Measurements from ENCODE around the gene ARSG. TPM values are rescaled to one million over a fixed set of nuclear protein-coding genes. Genes with fewer than 3 reads are reported as not detected.

ARSG gene
- polyA plus RNA-seq, 1 of the 3 experiments (the other 2 are of a cell fraction): 0.41 TPM

DNA sequence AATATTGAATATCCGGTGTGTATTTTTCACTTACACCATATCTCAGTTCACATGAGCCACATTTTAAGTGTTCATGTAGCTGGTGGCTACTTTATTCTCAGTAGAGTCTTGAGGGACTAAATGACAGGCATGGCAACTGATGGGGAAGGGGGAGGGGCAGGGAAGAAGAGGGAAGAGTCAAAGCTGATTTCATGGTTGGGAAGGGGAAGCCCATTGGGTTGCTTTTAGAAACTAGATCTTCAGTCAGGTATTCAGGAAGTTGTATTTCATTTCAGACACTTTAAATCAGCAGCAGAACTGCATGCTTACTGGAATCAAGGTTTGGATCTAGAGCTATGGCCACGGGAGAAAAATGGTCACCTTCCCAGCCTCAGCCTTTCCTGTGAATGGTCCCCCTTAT is 168.9 kb downstream of the ARSG start (continued):
- TF ChIP-seq, protein P1, sequence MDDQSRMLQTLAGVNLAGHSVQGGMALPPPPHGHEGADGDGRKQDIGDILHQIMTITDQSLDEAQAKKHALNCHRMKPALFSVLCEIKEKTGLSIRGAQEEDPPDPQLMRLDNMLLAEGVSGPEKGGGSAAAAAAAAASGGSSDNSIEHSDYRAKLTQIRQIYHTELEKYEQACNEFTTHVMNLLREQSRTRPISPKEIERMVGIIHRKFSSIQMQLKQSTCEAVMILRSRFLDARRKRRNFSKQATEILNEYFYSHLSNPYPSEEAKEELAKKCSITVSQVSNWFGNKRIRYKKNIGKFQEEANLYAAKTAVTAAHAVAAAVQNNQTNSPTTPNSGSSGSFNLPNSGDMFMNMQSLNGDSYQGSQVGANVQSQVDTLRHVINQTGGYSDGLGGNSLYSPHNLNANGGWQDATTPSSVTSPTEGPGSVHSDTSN (IDR thresholded peaks at IDR 0.05): no peak
- TF ChIP-seq, protein P2, sequence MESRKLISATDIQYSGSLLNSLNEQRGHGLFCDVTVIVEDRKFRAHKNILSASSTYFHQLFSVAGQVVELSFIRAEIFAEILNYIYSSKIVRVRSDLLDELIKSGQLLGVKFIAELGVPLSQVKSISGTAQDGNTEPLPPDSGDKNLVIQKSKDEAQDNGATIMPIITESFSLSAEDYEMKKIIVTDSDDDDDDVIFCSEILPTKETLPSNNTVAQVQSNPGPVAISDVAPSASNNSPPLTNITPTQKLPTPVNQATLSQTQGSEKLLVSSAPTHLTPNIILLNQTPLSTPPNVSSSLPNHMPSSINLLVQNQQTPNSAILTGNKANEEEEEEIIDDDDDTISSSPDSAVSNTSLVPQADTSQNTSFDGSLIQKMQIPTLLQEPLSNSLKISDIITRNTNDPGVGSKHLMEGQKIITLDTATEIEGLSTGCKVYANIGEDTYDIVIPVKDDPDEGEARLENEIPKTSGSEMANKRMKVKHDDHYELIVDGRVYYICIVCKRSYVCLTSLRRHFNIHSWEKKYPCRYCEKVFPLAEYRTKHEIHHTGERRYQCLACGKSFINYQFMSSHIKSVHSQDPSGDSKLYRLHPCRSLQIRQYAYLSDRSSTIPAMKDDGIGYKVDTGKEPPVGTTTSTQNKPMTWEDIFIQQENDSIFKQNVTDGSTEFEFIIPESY (IDR thresholded peaks at IDR 0.05; ENCODE audit: borderline replicate concordance, low read depth): no peak
- TF ChIP-seq NRF1 (IDR thresholded peaks at IDR 0.05; ENCODE audit: low read depth, low read length): no peak

DNA sequence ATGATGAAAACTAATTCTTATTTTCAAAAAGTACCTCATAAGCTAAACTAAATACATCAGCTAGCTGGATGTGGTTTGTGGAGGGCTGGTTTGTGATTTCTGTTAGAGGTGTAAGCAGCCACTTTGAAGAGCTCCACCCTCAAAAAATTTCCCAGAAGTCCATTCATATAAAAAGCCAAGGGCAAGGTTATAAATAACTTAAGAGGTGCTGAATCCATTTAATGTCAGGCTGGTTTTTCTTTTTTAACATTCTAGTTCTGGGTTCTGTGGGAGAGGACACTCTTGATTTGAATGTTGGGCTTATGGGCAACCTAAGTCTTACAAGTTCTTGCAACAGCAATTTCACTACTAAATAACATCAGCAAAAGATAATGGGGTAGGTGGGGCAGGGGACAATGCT is 169.4 kb downstream of the ARSG start:
- Histone ChIP-seq H3K27ac (ENCODE audit: low read depth in 2 of 2, low read length in 1 of 2) (no peak overlapping the region), H3K9me3 (no peaks in the 10 kb centered on the region), H3K79me2 (ENCODE audit: insufficient read depth) (peaks cover 5% of the 10 kb centered on the region), H3K27me3 (ENCODE audit: insufficient read depth) (no peaks in the 10 kb centered on the region), H2AFZ (ENCODE audit: low read depth) (no peak overlapping the region; the same call in 1 of the 2 replicates), H3K9ac (no peak overlapping the region), H3F3A (replicated peaks; ENCODE audit: insufficient read depth) (peaks cover 16% of the 10 kb centered on the region), H4K20me1 (ENCODE audit: insufficient read depth) (no peaks in the 10 kb centered on the region; the same call in 1 of the 2 replicates), H3K9me2 (no peaks in the 10 kb centered on the region), H3K4me2 (no peak overlapping the region), H3K4me3 (ENCODE audit: low read depth in 2 of 2, low read length in 1 of 2) (no peak overlapping the region), H3K4me1 (ENCODE audit: control insufficient read depth in 1 of 2, insufficient read depth in 2 of 2, low read depth in 1 of 2, low read length in 1 of 2) (peaks cover 3 to 25% of the 10 kb centered on the region in 2 experiments; a peak in 3 of 4 replicates), H3K36me3 (replicated peaks in 1 of 2; ENCODE audit: control insufficient read depth in 1 of 2, insufficient read depth in 2 of 2, low read length in 1 of 2) (no peaks in the 10 kb centered on the region)
- TF ChIP-seq, protein P1 (IDR thresholded peaks at IDR 0.05): no peak
- TF ChIP-seq, protein P3, sequence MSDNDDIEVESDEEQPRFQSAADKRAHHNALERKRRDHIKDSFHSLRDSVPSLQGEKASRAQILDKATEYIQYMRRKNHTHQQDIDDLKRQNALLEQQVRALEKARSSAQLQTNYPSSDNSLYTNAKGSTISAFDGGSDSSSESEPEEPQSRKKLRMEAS (IDR thresholded peaks at IDR 0.05; ENCODE audit: low read depth): no peak
- TF ChIP-seq FOXM1 (IDR thresholded peaks at IDR 0.05; ENCODE audit: low read depth): no peak
- no peak for TF ChIP-seq NRF1 (IDR thresholded peaks at IDR 0.05; ENCODE audit: low read depth, low read length)
- no peak for TF ChIP-seq CHD2 (IDR thresholded peaks at IDR 0.05; ENCODE audit: low read length, partially characterized antibody)
- no peak for TF ChIP-seq MXI1 (IDR thresholded peaks at IDR 0.05; ENCODE audit: low read depth, low read length)
- TF ChIP-seq RXRA (IDR thresholded peaks at IDR 0.05; ENCODE audit: borderline replicate concordance, low read depth): no peak
- TF ChIP-seq MEF2A (IDR thresholded peaks at IDR 0.05; ENCODE audit: borderline replicate concordance, low read depth): no peak
- TF ChIP-seq, protein P2 (IDR thresholded peaks at IDR 0.05; ENCODE audit: borderline replicate concordance, low read depth): no peak
- TF ChIP-seq, protein P4, sequence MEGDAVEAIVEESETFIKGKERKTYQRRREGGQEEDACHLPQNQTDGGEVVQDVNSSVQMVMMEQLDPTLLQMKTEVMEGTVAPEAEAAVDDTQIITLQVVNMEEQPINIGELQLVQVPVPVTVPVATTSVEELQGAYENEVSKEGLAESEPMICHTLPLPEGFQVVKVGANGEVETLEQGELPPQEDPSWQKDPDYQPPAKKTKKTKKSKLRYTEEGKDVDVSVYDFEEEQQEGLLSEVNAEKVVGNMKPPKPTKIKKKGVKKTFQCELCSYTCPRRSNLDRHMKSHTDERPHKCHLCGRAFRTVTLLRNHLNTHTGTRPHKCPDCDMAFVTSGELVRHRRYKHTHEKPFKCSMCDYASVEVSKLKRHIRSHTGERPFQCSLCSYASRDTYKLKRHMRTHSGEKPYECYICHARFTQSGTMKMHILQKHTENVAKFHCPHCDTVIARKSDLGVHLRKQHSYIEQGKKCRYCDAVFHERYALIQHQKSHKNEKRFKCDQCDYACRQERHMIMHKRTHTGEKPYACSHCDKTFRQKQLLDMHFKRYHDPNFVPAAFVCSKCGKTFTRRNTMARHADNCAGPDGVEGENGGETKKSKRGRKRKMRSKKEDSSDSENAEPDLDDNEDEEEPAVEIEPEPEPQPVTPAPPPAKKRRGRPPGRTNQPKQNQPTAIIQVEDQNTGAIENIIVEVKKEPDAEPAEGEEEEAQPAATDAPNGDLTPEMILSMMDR (IDR thresholded peaks at IDR 0.05): no peak
- no peak for TF ChIP-seq GABPA (IDR thresholded peaks at IDR 0.05; ENCODE audit: low read depth)
- TF ChIP-seq, protein P5, sequence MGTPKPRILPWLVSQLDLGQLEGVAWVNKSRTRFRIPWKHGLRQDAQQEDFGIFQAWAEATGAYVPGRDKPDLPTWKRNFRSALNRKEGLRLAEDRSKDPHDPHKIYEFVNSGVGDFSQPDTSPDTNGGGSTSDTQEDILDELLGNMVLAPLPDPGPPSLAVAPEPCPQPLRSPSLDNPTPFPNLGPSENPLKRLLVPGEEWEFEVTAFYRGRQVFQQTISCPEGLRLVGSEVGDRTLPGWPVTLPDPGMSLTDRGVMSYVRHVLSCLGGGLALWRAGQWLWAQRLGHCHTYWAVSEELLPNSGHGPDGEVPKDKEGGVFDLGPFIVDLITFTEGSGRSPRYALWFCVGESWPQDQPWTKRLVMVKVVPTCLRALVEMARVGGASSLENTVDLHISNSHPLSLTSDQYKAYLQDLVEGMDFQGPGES (IDR thresholded peaks at IDR 0.05; ENCODE audit: low read depth, low read length): no peak
- no peak for TF ChIP-seq GATA2 (CRISPR knock-in tag; IDR thresholded peaks at IDR 0.05)
- CTCF ChIA-PET: interaction anchor here (1.1 to 6.0 kb wide), 7 partner anchors 10 to 289 kb away, joined by 3 to 63 read pairs (median 19); no protein-coding TSS in a partner anchor
- no peak for DNase-seq
- POLR2A ChIA-PET: no interaction called here

Measured in SK-N-SH (cell line).